SK-N-SH (cell line): ENCODE data around the gene SWAP70.
A peak's percentile ranks its signal among the peaks of the same experiment; 100 is the strongest.

ENCODE experiments used
- EP300 ChIP-seq, 2 experiments: IDR thresholded peaks; 2 replicates each; pipeline versions ENCODE4 v1.4.0 to v1.6.1; 2012; ENCODE audit warnings: borderline replicate concordance in 1 of 2, low read depth in 1 of 2, low read length in 1 of 2
- EZH2phosphoT487 ChIP-seq: fragments of 200-600 bp; sonication (generic); IDR thresholded peaks from 2 replicates; pipeline ENCODE4 v1.6.1; 2017; ENCODE audit warnings: low read depth, mixed run types, mild to moderate bottlenecking, antibody characterized with exemption, moderate library complexity, borderline replicate concordance
- FOSL2 ChIP-seq: IDR thresholded peaks from 2 replicates; pipeline ENCODE4 v1.4.0; 2012; ENCODE audit warnings: low read depth, mild to moderate bottlenecking, moderate library complexity, borderline replicate concordance
- FOXM1 ChIP-seq: IDR thresholded peaks from 2 replicates; pipeline ENCODE4 v1.4.0; 2012; ENCODE audit warnings: low read depth, mild to moderate bottlenecking
- MEF2A ChIP-seq: IDR thresholded peaks from 2 replicates; pipeline ENCODE4 v1.4.0; 2012; ENCODE audit warnings: low read depth, borderline replicate concordance
- NFIC ChIP-seq: IDR thresholded peaks from 2 replicates; pipeline ENCODE4 v1.4.0; 2012; ENCODE audit warnings: borderline replicate concordance
- POLR2AphosphoS5 ChIP-seq: IDR thresholded peaks from 2 replicates; pipeline ENCODE4 v1.6.1; 2012; ENCODE audit warnings: low read depth, low read length
- RFX5 ChIP-seq: IDR thresholded peaks from 2 replicates; pipeline ENCODE4 v1.6.1; 2012; ENCODE audit warnings: mild to moderate bottlenecking, improper control_type of control experiment, low read length
- SMC3 ChIP-seq: IDR thresholded peaks from 2 replicates; pipeline ENCODE4 v1.6.1; 2012; ENCODE audit warnings: low read depth, low read length, improper control_type of control experiment
- TAF1 ChIP-seq: IDR thresholded peaks from 2 replicates; pipeline ENCODE4 v1.6.1; 2012; ENCODE audit warnings: low read depth, mild to moderate bottlenecking, low read length, moderate library complexity, borderline replicate concordance
- TEAD4 ChIP-seq: IDR thresholded peaks from 2 replicates; pipeline ENCODE4 v1.4.0; 2012; ENCODE audit warnings: mild to moderate bottlenecking, borderline replicate concordance; ENCODE audit not compliant: insufficient read depth
- TF ChIP-seq, protein P1 (sequence below): fragments of 200-600 bp; sonication (generic); IDR thresholded peaks from 2 replicates; pipeline ENCODE4 v1.6.1; 2017; ENCODE audit warnings: antibody characterized with exemption, mild to moderate bottlenecking, moderate library complexity
- TF ChIP-seq, protein P2 (sequence below): IDR thresholded peaks from 2 replicates; pipeline ENCODE4 v1.6.1; 2012; ENCODE audit warnings: mild to moderate bottlenecking, low read depth, low read length, moderate library complexity
- TF ChIP-seq, protein P3 (sequence below): IDR thresholded peaks from 2 replicates; pipeline ENCODE4 v1.4.0; 2012; ENCODE audit warnings: low read depth

DNA sequence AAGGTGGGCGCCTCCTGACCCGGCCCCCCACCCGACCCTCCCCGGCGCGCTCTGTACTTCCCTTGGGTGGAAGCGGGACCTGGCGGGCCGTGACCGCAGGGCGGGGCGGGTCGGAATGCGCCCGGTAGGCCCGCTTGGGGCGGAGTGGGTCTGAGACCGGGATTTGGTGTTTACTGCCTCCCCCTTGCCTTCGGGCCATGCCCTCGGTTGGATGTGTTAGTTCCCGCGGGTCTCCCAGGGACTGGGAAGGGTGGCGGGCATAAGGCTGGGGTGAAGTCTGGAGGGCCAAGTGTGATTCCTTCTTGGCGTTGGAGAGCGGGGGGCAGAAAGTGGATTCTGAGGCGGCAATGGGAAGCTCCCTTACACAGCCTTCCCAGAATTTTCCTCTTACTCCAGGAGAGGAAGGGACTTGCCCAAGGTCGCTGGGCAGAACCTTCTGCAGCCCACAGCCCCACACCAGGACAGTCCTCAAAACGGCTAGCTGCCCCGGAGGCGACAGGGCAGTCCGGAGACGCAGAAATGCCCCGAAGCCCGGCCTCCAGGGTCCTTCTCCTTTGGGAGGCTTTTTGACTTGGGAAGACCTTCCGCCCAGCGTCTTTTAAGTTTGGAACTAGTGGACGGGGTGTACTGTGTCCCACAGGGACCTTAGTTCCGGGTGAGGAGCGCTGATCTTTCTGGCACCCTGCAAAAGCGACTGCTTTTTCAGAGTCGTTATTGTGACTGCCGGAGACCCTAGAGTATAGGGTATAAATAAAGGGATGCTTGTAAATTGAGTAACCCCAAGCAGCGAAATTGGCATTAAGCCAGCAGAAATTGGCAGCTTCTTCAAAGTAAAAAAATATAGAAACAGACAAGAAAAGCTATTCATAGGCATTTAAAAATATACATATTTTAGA is 647 bp downstream of the SWAP70 start:
- TF ChIP-seq, protein P1, sequence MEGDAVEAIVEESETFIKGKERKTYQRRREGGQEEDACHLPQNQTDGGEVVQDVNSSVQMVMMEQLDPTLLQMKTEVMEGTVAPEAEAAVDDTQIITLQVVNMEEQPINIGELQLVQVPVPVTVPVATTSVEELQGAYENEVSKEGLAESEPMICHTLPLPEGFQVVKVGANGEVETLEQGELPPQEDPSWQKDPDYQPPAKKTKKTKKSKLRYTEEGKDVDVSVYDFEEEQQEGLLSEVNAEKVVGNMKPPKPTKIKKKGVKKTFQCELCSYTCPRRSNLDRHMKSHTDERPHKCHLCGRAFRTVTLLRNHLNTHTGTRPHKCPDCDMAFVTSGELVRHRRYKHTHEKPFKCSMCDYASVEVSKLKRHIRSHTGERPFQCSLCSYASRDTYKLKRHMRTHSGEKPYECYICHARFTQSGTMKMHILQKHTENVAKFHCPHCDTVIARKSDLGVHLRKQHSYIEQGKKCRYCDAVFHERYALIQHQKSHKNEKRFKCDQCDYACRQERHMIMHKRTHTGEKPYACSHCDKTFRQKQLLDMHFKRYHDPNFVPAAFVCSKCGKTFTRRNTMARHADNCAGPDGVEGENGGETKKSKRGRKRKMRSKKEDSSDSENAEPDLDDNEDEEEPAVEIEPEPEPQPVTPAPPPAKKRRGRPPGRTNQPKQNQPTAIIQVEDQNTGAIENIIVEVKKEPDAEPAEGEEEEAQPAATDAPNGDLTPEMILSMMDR: no peak
- TF ChIP-seq POLR2AphosphoS5: 0 out of 2 replicates have a peak, but pooled peaks have one; percentile 9
- no peak for TF ChIP-seq FOSL2
- TF ChIP-seq EZH2phosphoT487: no peak
- TF ChIP-seq, protein P2, sequence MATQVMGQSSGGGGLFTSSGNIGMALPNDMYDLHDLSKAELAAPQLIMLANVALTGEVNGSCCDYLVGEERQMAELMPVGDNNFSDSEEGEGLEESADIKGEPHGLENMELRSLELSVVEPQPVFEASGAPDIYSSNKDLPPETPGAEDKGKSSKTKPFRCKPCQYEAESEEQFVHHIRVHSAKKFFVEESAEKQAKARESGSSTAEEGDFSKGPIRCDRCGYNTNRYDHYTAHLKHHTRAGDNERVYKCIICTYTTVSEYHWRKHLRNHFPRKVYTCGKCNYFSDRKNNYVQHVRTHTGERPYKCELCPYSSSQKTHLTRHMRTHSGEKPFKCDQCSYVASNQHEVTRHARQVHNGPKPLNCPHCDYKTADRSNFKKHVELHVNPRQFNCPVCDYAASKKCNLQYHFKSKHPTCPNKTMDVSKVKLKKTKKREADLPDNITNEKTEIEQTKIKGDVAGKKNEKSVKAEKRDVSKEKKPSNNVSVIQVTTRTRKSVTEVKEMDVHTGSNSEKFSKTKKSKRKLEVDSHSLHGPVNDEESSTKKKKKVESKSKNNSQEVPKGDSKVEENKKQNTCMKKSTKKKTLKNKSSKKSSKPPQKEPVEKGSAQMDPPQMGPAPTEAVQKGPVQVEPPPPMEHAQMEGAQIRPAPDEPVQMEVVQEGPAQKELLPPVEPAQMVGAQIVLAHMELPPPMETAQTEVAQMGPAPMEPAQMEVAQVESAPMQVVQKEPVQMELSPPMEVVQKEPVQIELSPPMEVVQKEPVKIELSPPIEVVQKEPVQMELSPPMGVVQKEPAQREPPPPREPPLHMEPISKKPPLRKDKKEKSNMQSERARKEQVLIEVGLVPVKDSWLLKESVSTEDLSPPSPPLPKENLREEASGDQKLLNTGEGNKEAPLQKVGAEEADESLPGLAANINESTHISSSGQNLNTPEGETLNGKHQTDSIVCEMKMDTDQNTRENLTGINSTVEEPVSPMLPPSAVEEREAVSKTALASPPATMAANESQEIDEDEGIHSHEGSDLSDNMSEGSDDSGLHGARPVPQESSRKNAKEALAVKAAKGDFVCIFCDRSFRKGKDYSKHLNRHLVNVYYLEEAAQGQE: no peak
- no peak for TF ChIP-seq SMC3
- no peak for TF ChIP-seq TEAD4
- no peak for TF ChIP-seq EP300 (IDR thresholded peaks at IDR 0.05; ENCODE audit: borderline replicate concordance in 1 of 2, low read depth in 1 of 2, low read length in 1 of 2)
- TF ChIP-seq MEF2A: no peak
- peak; percentile 53; the same call in 1 of the 2 replicates for TF ChIP-seq NFIC
- TF ChIP-seq, protein P3, sequence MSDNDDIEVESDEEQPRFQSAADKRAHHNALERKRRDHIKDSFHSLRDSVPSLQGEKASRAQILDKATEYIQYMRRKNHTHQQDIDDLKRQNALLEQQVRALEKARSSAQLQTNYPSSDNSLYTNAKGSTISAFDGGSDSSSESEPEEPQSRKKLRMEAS: no peak
- no peak for TF ChIP-seq FOXM1
- TF ChIP-seq RFX5: no peak
- TF ChIP-seq TAF1: no peak
